ENCODE data around the gene FMN1.

The FMN1 gene

GRCh38 chr15:33115191-33115861 is 79.2 kb downstream of the FMN1 start:
- no peak for DNase-seq

GRCh38 chr15:33114374-33114717 is 80.2 kb downstream of the FMN1 start:
- no peak for DNase-seq

- no peak for DNase-seq
These were observed 80.7 kb downstream of the FMN1 start for GRCh38 chr15:33113666-33114373.

- DNase-seq: no peak
These were observed 81.9 kb downstream of the FMN1 start for GRCh38 chr15:33112541-33113105.

- DNase-seq: no peak
These were observed 83.5 kb downstream of the FMN1 start for GRCh38 chr15:33111041-33111451.

GRCh38 chr15:33109345-33109744 is 85.2 kb downstream of the FMN1 start:
- no peak for DNase-seq

GRCh38 chr15:33108518-33108917 is 86.0 kb downstream of the FMN1 start:
- DNase-seq: no peak

- DNase-seq: no peak
These were observed 86.6 kb downstream of the FMN1 start for GRCh38 chr15:33107950-33108349.

- peak; percentile 56 for DNase-seq
These were observed 90.3 kb downstream of the FMN1 start for GRCh38 chr15:33104212-33104611.

- DNase-seq: no peak
These were observed 93.5 kb downstream of the FMN1 start for GRCh38 chr15:33101036-33101435.

GRCh38 chr15:33100314-33100713 is 94.2 kb downstream of the FMN1 start:
- no peak for DNase-seq

GRCh38 chr15:33099739-33100138 is 94.8 kb downstream of the FMN1 start:
- no peak for DNase-seq

- no peak for DNase-seq
These were observed 95.3 kb downstream of the FMN1 start for GRCh38 chr15:33099213-33099612.

GRCh38 chr15:33098094-33099058 is 96.1 kb downstream of the FMN1 start:
- no peak for DNase-seq

- no peak for DNase-seq
These were observed 98.4 kb downstream of the FMN1 start for GRCh38 chr15:33096134-33096533.

GRCh38 chr15:33095641-33096040 is 98.9 kb downstream of the FMN1 start:
- no peak for DNase-seq

GRCh38 chr15:33094336-33094735 is 100.2 kb downstream of the FMN1 start:
- DNase-seq: no peak

GRCh38 chr15:33093222-33093621 is 101.3 kb downstream of the FMN1 start:
- no peak for DNase-seq

GRCh38 chr15:33091983-33092693 is 102.4 kb downstream of the FMN1 start:
- no peak for DNase-seq

- DNase-seq: no peak
These were observed 104.4 kb downstream of the FMN1 start for GRCh38 chr15:33089878-33090757.

- no peak for DNase-seq
These were observed 105.2 kb downstream of the FMN1 start for GRCh38 chr15:33089165-33089877.
